ENCODE data around the gene LDHD.

LDHD gene

DNA sequence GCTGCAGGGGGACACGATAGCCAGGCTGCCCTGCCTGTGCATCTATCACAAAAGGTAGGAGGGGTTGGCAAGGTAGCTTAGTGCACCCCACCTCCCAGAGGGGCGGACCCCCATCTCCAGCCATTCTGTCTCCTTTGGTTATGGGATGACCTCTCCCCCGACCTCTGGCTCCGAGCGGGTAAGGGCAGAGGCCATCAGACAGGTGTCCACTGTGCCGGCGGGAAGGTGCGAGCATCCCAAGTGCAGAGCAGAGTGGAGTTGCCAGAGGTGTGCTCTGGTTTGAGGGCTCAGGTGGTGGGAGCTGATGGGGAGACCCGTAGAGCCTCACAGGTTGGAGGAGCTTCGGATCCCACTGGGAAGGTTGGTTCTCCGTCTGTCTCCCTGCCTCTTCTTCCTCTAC is 11.7 kb downstream of the LDHD start:
- Histone ChIP-seq H3F3A (ENCODE audit: insufficient read depth) (peaks cover 19% of the 10 kb centered on the region), H3K36me3 (ENCODE audit: low read length) (no peaks in the 10 kb centered on the region), H3K9ac (ENCODE audit: low read length) (no peak overlapping the region), H3K4me2 (ENCODE audit: low read depth, low read length, poor library complexity, severe bottlenecking) (no peak overlapping the region), H2AFZ (ENCODE audit: low read depth, low read length, severe bottlenecking) (no peak overlapping the region), H3K9me2 (replicated peaks; ENCODE audit: insufficient read depth, low read length) (no peaks in the 10 kb centered on the region), H3K9me3 (ENCODE audit: insufficient read depth, low read length) (no peaks in the 10 kb centered on the region), H3K27ac (ENCODE audit: low read depth, low read length) (no peak overlapping the region), H4K20me1 (ENCODE audit: low read depth, low read length) (no peaks in the 10 kb centered on the region), H3K79me2 (ENCODE audit: insufficient read depth, low read length) (no peaks in the 10 kb centered on the region), H3K4me3 (ENCODE audit: insufficient read depth, low read length, poor library complexity, severe bottlenecking) (no peak overlapping the region), H3K27me3 (ENCODE audit: low read length) (no peaks in the 10 kb centered on the region)
- TF ChIP-seq, protein P1, sequence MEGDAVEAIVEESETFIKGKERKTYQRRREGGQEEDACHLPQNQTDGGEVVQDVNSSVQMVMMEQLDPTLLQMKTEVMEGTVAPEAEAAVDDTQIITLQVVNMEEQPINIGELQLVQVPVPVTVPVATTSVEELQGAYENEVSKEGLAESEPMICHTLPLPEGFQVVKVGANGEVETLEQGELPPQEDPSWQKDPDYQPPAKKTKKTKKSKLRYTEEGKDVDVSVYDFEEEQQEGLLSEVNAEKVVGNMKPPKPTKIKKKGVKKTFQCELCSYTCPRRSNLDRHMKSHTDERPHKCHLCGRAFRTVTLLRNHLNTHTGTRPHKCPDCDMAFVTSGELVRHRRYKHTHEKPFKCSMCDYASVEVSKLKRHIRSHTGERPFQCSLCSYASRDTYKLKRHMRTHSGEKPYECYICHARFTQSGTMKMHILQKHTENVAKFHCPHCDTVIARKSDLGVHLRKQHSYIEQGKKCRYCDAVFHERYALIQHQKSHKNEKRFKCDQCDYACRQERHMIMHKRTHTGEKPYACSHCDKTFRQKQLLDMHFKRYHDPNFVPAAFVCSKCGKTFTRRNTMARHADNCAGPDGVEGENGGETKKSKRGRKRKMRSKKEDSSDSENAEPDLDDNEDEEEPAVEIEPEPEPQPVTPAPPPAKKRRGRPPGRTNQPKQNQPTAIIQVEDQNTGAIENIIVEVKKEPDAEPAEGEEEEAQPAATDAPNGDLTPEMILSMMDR (IDR thresholded peaks at IDR 0.05; ENCODE audit: insufficient read depth, low read length, poor library complexity, severe bottlenecking): no peak
- no peak for TF ChIP-seq EZH2phosphoT487 (conservative IDR thresholded peaks at IDR 0.05; ENCODE audit: low read length)

DNA sequence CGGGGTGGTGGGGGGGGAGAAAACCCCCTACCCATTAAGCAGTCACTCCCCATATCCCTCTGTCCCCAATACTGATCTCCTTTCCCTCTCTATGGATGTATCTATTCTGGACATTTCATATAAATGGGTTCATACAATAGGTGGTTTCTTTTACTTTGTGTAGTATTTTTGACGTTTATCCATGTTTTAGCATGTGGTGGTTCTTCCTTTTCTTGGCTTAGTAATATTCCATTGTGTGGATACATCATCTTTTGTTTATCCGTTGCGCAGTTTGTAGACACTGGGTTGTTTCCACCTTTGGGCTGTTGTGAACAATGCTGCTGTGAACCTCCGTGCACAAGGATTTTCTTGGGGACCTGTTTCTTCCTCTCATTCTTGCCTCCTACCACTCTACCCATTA is 12.6 kb downstream of the LDHD start:
- Histone ChIP-seq H3K9me2 (replicated peaks; ENCODE audit: insufficient read depth, low read length) (no peaks in the 10 kb centered on the region), H3K4me2 (ENCODE audit: low read depth, low read length, poor library complexity, severe bottlenecking) (no peak overlapping the region), H3K27me3 (ENCODE audit: low read length) (no peaks in the 10 kb centered on the region), H3K9ac (ENCODE audit: low read length) (no peak overlapping the region), H3K4me3 (ENCODE audit: insufficient read depth, low read length, poor library complexity, severe bottlenecking) (no peak overlapping the region), H3K36me3 (ENCODE audit: low read length) (no peaks in the 10 kb centered on the region), H2AFZ (ENCODE audit: low read depth, low read length, severe bottlenecking) (no peak overlapping the region), H3K9me3 (ENCODE audit: insufficient read depth, low read length) (no peaks in the 10 kb centered on the region), H4K20me1 (ENCODE audit: low read depth, low read length) (no peaks in the 10 kb centered on the region), H3K27ac (ENCODE audit: low read depth, low read length) (no peak overlapping the region), H3F3A (ENCODE audit: insufficient read depth) (peaks cover 11% of the 10 kb centered on the region), H3K79me2 (ENCODE audit: insufficient read depth, low read length) (no peaks in the 10 kb centered on the region)
- TF ChIP-seq, protein P1 (IDR thresholded peaks at IDR 0.05; ENCODE audit: insufficient read depth, low read length, poor library complexity, severe bottlenecking): no peak
- TF ChIP-seq EZH2phosphoT487 (conservative IDR thresholded peaks at IDR 0.05; ENCODE audit: low read length): no peak

DNA sequence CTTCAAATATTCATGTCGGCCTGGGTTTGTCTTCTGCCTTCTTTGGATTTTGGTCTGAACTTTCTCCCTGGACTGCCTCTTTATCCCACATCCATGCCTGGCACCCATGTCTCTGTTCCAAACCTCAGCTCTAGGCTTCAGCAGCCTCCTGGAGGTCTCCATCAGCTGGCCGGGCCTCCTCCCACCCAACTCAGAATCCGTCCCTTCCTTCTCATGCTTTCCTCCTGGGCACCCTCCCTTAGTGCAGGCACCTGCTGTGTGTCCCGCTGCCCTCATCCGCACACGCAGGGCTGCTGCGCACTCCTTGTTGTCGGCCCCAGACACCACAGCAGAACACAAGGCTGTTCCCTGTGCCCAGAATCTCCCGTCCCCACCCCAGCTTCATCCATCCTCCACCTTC is 14.0 kb downstream of the LDHD start:
- Histone ChIP-seq H3K4me2 (ENCODE audit: low read depth, low read length, poor library complexity, severe bottlenecking) (no peak overlapping the region), H3K9ac (ENCODE audit: low read length) (no peak overlapping the region), H3K9me2 (replicated peaks; ENCODE audit: insufficient read depth, low read length) (no peaks in the 10 kb centered on the region), H2AFZ (ENCODE audit: low read depth, low read length, severe bottlenecking) (no peak overlapping the region), H3K4me3 (ENCODE audit: insufficient read depth, low read length, poor library complexity, severe bottlenecking) (no peak overlapping the region), H3K9me3 (ENCODE audit: insufficient read depth, low read length) (no peaks in the 10 kb centered on the region), H3K79me2 (ENCODE audit: insufficient read depth, low read length) (no peaks in the 10 kb centered on the region), H3F3A (ENCODE audit: insufficient read depth) (no peaks in the 10 kb centered on the region), H3K27ac (ENCODE audit: low read depth, low read length) (no peak overlapping the region), H4K20me1 (ENCODE audit: low read depth, low read length) (no peaks in the 10 kb centered on the region), H3K27me3 (ENCODE audit: low read length) (no peaks in the 10 kb centered on the region), H3K36me3 (ENCODE audit: low read length) (no peaks in the 10 kb centered on the region)
- TF ChIP-seq, protein P1 (IDR thresholded peaks at IDR 0.05; ENCODE audit: insufficient read depth, low read length, poor library complexity, severe bottlenecking): no peak
- TF ChIP-seq EZH2phosphoT487 (conservative IDR thresholded peaks at IDR 0.05; ENCODE audit: low read length): no peak

All from SU-DHL-6 (cell line).